Stimulated activated CD4-positive, alpha-beta T cell treated with anti-CD3 and anti-CD28 coated beads, Interleukin-12 subunit alpha, Interleukin-12 subunit beta, amount 100 ng/mL, for 24 hours (primary cell): ENCODE results near the gene MS4A6A.
"Not testable (repeated sequence)": the region's sequence is repeated elsewhere in the genome, so short reads cannot be mapped to it uniquely, and the experiment has no call there.

Experiments used
- DNase-seq, 2 experiments: peaks; one replicate each; pipeline ENCODE4 v3.0.0-alpha.2; 2020; ENCODE audit warnings: low read depth in 2 of 2

MS4A6A gene, protein sequence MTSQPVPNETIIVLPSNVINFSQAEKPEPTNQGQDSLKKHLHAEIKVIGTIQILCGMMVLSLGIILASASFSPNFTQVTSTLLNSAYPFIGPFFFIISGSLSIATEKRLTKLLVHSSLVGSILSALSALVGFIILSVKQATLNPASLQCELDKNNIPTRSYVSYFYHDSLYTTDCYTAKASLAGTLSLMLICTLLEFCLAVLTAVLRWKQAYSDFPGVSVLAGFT

DNA sequence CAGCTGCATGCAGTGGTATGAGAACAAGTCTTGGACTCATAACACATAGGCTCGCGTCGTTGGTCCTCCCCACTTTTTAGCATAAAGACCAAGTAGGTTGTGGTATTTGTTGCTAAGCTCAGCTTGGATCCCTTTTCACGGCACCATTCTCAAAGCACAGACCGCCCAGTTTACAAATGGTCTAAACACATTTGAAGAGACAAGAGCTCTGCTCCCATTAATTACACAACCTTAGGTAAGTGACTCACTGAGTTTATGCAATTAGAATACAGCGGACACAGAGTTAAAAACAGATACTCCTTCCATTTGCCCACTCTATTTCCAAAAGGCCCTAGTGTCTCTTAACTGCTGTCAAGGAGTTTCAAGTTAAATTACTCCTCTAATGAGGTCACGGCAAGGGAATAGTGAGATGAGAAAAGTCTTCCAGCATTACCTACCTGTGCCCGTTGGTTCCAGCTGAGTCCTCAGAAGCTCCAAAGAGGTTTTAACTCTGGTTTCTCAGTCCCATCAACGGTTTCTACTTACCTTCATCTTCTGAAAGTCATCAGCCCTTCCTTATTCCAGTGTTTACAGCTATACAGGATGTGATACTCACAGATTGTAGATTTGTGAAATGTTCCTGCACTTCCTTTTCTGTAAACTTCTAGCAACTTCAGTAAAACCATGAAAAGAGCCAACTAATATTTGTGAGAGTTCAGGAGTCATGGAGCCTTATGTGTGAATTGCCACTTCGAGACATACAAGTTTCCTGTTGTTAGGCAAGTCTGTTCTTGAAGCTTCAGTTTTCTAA is at the start of gene MS4A6A:
MS4A6A (minus strand) TSS at position 543 of the 790 bp plus-strand sequence. CDS start 1,356 bp downstream, outside the sequence.
- no peak for DNase-seq

DNA sequence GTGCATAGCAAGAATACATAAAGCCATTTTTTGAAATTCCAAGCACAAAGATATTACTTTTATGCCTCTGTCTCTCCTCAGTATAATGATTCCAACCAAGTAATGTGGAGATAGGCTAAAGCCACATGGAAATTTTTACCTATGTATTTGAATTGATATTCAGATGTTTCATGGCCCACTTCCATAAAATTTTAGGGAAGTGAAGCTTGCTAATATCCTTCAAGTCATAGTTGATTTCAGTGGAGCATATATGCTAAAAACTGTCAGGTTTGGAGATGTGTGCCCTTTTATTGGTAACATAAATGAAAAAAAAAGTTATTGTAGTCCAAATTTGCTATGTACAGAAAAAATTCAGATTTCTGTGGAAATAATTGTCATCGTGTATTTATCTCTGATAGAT is 47.8 kb upstream of the MS4A6A start:
- DNase-seq: no peak

DNA sequence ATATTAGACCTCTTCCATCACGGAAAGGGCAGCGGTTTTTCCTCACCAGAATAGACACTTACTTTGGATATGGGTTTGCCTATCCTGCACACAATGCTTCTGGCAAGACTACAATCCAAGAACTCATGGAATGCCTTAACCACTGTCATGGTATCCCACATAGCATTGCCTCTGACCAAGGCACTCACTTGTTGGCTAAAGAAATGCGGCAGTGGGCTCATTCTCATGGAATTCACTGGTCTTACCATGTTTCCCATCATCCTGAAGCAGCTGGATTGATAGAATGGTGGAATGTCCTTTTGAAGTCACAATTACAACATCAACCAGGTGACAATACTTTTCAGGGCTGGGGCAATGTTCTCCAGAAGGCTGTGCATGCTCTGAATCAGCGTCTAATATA is 39.3 kb upstream of the MS4A6A start:
- DNase-seq: no peak

DNA sequence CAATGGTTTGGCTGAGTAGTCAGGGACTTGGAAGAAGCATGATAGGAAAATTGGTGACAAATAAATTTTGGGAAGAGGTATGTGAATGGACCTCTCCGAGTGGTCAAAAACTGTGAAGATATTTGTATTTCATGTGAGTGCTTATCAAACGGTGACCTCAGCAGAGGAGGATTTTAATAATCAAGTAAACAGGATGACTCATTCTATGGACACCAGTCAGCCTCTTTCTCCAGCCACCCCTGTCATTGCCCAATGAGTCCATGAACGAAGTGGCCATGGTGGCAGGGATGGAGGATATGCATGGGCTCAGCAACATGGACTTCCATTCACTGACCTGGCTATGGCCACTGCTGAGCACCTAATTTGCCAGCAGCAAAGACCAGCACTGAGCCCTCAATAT is 38.8 kb upstream of the MS4A6A start:
- no peak for DNase-seq

DNA sequence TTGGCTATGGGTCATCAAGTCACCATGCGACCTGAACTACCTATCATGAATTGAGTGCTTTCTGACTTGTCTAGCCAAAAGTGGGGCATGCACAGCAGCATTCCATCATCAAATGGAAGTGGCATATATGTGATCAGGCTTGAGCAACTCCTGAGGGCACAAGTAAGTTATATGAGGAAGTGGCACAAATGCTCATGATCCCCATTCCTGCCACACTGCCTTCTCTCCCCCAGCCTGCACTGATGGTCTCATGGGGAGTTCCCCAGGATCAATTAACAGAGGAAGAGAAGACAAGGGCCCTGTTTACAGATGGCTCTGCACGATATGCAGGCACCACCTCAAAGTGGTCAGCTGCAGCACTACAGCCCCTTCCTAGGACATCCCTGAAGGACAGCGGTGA is 38.3 kb upstream of the MS4A6A start:
- DNase-seq: no peak

DNA sequence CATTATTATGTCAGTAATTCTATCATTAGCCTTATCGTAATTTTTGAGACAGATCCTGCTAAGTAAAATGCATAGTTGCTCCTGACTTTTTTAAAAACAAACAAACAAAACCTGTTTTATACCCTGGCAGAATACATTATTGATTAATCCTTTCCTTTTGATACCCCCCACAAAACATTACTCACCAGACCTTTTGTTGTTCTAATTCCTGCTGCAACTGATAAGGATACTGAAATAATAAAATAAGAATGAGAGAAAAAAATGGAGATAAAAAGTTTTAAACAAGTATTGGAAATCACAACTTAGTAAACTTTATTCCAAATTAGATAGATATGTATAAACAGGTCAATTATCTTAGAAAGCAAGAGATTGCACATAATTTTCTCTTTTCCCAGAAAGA is 31.5 kb upstream of the MS4A6A start:
- no peak for DNase-seq

DNA sequence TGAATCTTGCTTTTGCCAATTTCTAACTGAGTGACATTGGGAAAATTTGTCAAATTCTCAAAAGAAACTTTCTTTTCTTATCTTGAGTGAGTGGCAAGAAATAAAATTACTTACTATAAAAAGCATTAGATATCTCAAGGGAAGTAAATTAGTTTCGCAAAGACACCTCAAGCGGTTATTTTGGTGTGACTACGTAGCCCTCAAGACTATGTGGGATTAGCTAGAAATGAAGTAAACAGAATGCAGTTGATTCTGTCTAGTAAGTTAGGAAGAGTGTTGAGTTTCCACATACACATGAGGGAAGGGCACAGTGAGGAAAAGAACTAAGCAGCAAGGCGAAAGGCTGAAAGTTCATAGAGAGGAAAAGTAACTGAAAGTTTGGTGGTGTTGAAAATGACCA is 28.3 kb upstream of the MS4A6A start:
- no peak for DNase-seq

DNA sequence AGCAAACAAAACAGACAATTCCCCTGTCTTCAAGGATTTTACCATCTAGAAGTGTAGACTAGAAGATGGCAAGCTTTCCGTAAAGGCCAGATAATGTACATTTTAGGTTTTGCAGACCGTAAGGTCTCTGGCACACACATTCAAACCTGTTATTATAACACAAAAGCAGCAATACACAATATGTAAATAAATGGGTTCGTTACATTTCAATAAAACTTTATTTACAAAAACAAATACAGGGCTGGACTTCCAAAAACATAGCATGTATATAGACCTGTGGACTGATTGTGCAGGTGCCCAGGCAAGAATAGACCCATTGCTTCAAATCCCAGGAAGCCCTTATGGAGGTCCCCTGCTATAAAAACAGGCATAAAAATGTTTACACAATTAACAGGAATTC is 27.1 kb upstream of the MS4A6A start:
- DNase-seq: no peak

DNA sequence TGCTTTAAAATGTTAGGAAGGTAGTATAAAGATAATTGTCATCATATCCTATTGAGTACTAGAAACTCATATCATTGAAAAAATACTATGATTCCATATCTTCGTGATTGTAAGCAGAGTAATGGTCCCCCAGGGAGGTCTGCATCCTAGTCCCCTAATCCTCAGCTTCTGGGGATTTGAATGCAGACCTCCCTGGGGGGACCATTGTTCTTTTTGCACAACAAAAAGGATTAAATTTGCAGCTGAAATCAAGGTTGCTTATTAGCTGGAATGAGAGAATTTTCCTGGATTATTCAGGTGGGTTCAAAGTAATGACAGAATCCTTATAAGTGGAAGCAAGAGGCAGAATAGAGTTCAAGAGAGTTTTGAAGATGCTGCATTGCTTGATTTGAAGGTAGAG is 26.1 kb upstream of the MS4A6A start:
- no peak for DNase-seq

DNA sequence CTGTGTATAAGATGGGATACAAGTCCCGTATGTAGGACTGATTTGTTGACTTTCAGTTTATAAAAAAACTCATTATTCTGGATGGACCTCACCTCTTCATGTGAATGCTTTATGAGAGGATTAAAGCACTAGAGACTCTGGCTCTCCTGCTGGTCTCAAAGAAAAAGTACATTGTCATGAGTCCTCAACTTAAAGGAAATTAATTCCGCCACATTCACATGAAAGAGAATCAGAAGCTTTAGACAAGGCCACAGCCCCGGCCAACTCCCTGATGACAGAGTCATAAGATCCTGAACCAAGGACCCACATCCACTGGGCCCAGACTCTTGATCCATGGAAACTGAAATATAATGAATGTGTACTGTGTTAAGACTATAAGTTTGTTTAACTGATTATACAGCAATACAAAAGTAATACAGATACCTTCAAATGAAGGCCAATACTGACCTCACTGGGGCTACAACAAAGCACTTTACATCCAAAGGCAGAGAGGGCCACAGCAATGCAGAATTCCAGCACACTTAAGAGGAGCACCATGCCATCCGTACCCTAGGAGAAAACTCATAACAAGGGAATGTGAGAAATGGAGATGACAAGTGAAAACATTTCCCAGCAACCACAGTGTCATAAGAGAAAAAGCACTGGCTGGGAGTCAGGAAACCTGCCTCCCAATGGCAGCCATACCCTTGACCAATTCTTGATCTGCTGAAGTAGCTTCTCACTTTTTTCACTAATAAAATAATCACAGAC is 25.4 kb upstream of the MS4A6A start:
- DNase-seq: no peak

DNA sequence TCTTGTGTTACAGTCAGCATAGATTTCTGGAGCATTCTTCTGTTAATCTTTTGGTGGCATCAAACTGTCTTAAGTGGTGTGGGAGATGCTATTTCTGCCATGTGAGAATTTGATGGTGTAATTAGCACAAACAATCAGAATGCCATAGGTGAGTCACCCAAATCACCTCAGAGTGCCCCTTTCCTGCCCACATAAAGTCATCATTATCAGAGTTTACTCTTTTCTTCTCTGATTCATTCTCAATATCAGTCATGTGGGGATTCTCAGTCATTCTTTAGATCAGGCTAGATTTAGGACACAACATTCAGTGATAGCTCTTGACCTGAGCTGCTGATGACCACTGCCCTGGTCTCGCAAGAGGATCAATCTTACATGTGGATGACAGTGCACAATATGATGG is 23.7 kb upstream of the MS4A6A start:
- DNase-seq: no peak

DNA sequence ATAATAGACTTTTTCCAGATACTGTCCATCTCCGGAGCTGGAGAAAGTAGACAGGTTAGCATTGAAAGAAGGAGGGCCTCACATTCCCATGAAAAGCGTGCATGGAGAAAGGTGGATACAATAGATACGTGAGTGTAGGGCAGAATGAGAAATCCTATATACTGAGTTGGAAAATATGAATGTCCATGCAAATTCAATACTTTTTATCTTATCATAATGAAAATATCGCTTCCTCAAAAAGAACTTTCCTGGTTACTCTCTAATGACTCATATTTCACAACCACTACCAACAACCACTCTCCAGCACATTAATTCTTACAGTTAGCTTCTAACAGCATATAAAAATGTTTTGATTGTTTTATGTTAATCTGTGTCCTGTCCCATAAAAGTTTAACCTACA is 22.0 kb upstream of the MS4A6A start:
- DNase-seq: no peak

DNA sequence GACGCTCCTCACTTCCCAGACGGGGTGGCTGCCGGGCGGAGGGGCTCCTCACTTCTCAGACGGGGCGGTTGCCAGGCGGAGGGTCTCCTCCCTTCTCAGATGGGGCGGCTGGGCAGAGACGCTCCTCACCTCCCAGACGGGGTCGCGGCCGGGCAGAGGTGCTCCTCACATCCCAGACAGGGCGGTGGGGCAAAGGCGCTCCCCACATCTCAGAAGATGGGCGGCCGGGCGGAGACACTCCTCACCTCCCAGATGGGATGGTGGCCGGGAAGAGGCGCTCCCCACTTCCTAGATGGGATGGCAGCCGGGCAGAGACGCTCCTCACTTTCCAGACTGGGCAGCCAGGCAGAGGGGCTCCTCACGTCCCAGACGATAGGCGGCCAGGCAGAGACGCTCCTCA is 18.5 kb upstream of the MS4A6A start:
- DNase-seq: not testable (repeated sequence)

DNA sequence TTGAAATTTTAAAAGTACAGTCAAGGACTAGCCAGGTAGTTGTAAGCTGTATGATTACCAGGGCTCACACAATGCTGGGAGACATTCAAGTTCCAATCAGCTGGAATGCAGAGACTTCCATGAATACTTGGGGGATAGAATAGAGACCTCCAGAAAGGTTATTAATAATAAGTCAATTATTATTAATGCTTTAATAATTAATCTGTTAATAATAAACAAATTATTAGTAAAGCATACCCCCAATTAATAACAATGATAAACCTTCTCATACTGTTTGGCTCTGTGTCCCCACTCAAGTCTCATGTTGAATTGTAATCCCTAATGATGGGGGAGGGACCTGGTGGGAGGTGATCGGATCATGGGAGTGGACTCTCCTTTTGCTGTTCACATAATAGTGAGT is 14.6 kb upstream of the MS4A6A start:
- no peak for DNase-seq

DNA sequence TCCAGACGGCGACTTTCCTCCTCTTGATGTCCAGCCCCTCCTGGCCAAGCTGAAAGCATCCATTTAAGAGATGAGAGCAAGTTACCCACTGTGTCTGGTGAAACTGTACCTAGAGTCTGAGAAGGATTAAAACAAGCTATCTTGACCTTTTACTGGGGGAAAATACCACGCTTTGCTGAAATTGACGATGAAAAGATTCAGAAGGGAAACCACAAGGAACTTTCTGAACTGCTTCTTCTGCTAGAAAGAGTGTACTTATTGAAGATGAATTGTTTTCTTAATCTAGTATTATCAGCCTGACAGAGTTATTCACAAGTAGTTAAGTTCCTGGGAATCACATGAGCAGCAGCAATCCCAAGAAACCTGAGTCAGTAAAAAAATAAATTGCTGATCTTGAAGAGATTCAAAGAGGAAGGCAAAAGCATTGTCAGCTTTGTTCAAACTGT is 13.1 kb upstream of the MS4A6A start:
- no peak for DNase-seq

DNA sequence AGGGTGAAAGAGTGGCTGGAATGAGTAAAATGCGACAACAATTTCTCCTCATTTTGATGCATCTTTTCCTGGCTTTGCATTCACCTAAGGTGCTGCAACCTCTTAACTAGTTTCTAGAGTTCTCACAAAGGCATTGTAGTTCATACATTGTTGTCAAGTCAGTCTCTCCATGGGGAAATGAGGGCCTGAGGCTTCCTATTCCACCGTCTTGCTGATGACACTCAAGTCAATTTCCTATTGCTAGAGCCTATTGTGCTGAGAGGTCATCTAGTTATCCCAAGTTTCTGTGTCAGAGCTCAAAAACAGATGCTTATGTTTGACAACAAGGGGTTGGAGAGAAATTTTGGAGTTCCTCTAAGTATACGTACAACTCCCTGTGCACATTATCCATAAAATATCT is 11.6 kb upstream of the MS4A6A start:
- no peak for DNase-seq

DNA sequence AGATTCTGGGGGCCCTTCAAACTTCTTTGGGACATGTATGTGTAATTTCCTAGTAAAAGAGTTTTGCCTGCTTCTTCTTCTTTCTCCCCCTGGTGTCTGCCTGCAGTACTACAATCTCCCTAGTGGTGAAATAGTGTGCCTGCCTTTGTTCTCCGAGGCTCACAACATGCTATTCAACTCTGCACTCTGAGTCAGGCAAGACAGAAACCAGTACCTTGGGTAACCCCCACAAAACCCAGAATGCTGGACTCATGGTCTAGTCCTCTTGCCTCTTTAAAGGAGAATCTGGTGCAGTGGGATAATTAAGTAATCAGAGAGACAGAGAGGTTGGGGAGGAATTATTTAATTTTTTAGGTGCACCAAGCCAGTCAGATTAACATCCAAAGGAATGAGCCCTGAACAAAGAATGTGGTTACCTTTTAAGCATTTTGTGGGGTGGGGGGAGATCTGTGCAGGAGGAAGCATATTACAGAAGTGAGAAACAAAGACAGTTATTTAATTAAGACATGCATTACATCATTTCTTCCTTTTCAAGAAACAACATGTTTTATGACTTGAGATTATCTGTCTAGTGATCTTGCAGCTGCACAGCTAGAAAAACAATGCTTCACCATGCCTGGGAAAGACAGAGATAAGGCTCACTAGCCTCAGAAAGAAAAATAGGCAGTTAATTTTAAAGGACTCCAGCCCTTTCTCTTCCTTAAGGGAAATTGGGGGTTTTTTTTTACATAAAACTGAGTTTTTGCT is 11.0 kb upstream of the MS4A6A start:
- DNase-seq: peak; percentile 36 to 70

DNA sequence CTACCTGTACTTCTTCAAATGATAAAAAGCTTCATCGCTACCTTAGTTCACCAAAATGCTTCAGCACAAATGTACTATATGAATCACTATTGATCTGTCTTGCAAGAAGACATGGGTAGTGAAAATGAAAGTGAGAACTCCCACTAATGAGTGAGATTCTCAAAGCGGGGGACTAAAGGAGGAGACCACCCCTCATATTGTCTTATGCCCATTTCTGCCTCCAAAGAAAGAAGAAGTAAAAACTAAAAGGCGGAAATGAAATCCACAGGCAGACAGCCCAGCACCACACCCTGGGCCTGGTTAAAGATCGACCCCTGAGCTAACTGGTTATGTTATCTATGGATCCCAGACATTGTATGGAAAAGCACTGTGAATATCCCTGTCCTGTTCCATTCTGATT is 9.7 kb upstream of the MS4A6A start:
- DNase-seq: not testable (repeated sequence)

DNA sequence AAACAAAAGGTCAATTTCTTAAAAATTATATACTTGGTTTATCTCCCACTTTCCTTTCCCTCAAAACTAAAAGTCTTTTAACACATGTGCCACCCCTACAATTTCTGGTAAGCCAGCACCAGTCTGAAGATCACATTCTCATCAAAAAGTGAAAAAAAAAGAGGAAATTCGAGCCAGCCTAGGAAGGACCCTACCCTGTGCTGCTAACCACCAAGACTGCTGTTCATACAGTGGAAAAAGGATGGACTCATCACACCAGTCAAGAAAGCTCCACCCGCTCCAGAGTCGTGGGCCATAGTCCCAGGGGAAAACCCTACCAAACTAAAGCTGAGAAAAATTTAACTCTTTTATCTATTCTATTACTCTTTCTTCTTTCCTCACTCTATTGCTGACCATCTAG is 5.6 kb upstream of the MS4A6A start:
- not testable (repeated sequence) for DNase-seq

DNA sequence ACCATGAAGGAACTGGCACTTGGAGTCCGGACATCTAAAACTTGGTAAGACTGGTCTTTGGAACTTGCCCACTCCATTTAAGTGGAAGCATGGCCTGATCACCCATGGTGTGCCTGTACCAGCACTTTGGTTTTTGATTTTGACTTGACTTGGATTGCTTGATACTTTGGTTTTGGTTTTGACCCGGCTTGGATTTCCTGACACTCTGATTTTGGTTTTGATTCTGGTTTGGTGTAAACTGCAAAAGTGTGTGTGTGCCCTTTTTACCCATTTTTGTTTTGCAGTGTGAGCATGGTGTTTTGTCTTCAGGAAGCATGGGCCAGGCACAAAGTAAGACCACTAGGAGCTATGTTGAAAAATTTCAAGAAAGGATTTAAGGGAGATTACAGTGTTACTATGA is 3.2 kb upstream of the MS4A6A start:
- not testable (repeated sequence) for DNase-seq

DNA sequence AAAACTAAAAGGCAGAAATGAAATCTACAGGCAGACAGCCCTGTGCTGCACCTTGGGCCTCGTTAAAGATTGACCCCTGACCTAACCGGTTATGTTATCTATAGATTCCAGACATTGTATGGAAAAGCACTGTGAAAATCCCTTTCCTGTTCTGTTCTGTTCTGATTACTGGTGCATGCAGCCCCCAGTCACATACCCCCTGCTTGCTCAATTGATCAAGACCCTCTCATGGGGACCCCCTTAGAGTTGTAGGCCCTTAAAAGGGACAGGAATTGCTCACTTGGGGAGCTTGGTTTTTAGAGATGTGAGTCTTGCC is 2.6 kb upstream of the MS4A6A start:
- not testable (repeated sequence) for DNase-seq

DNA sequence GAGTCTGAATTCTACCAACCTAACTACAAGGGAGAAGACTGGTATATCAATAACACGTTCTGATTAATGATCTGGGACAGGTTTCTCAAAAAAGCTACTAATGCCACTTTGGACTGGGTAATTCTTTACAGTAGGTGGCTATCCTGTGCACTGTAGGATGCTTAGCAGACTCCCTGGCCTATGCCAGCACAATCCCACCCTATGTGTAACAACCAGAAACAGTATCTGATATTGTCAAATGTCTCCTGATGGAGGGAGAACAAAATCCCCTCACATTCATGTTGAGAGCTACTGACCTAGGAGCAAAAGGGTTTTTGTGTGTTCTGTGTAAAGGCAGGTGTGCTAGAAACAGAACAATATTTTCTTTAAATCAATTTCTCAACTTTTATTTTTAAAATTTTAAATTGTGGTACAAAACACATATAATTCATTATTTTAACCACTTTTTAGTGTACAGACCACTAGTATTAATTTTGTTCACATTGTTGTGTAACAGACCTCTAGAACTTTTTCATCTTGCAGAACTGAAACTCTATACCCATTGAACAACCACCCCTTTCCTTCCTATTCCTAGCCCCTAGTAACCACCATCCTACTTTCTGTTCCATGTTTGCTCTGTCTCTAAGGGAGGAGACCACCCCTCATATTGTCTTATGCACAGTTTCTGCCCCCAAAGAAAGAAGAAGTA is 2.1 kb upstream of the MS4A6A start:
- DNase-seq: no peak
